Transverse colon (tissue), 4 donors: ENCODE results near the gene SUSD3.

Experiments
- POLR2A ChIP-seq: fragments of 450-650 bp; IDR thresholded peaks from one replicate; pipeline ENCODE4 v1.6.1; 2016; ENCODE audit warnings: antibody characterized with exemption, mild to moderate bottlenecking, moderate library complexity
- POLR2AphosphoS5 ChIP-seq, 3 donors: sonication (generic); formaldehyde crosslinking; IDR thresholded peaks; one replicate each; pipeline ENCODE4 v1.6.1; 2016; ENCODE audit warnings: antibody characterized with exemption in 3 of 3
- TF ChIP-seq, protein P1 (sequence below), 5 experiments: fragments of 200-600 bp in 3 of 5; fragments of 450-650 bp in 2 of 5; sonication (generic) in 3 of 5; IDR thresholded peaks; 1 replicate in 2 of 5; 2 replicates in 3 of 5; pipeline ENCODE4 v1.5.1; 2016 to 2017; ENCODE audit warnings: antibody characterized with exemption in 5 of 5, inconsistent platforms in 3 of 5, mild to moderate bottlenecking in 2 of 5, moderate library complexity in 1 of 5

DNA sequence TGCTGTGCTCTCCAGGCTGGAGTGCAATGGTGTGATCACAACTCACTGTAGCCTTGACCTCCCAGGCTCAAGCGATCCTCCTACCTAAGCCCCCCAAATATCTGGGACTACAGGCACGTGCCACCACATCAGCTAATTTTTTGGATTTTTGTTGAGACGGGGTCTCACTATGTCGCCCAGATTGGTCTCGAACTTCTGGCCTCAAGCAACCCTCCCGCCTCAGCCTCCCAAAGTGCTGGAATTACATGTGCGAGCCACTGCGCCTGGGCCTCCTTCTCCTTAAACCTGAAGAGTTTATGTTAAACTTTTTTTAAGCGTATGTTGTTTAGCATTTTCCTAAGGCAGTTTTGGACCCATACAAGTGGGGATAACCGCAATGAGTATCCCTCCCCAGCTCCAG is 30.8 kb upstream of the SUSD3 start:
- TF ChIP-seq, protein P1, sequence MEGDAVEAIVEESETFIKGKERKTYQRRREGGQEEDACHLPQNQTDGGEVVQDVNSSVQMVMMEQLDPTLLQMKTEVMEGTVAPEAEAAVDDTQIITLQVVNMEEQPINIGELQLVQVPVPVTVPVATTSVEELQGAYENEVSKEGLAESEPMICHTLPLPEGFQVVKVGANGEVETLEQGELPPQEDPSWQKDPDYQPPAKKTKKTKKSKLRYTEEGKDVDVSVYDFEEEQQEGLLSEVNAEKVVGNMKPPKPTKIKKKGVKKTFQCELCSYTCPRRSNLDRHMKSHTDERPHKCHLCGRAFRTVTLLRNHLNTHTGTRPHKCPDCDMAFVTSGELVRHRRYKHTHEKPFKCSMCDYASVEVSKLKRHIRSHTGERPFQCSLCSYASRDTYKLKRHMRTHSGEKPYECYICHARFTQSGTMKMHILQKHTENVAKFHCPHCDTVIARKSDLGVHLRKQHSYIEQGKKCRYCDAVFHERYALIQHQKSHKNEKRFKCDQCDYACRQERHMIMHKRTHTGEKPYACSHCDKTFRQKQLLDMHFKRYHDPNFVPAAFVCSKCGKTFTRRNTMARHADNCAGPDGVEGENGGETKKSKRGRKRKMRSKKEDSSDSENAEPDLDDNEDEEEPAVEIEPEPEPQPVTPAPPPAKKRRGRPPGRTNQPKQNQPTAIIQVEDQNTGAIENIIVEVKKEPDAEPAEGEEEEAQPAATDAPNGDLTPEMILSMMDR (IDR thresholded peaks at IDR 0.05) = no peak
- TF ChIP-seq POLR2A (no peak), POLR2AphosphoS5 (IDR thresholded peaks at IDR 0.05) (no peak)
